ENCODE data around the gene S1PR4. TPM values are rescaled to one million over a fixed set of nuclear protein-coding genes. Genes with fewer than 3 reads are reported as not detected.

The S1PR4 gene
- total RNA-seq, 1 donor = not detected

GRCh38 chr19:3137119-3137518 lies 41.5 kb upstream of the S1PR4 start:
- no peaks in the 10 kb centered on the region for H4K20me1 ChIP-seq (ENCODE audit: insufficient read depth, low read length)
- no peak overlapping the region for H3K4me2 ChIP-seq (ENCODE audit: insufficient read depth, low read length)
- H3K4me3 ChIP-seq (ENCODE audit: insufficient read depth, low read length) = no peak overlapping the region
- H3K9me3 ChIP-seq (ENCODE audit: low read depth, low read length) = no peaks in the 10 kb centered on the region
- no peak for TF ChIP-seq CTCF (IDR thresholded peaks at IDR 0.05; ENCODE audit: extremely low read depth, low read depth, low read length)
- H3K27ac ChIP-seq (ENCODE audit: low read depth, low read length) = no peak overlapping the region
- no peaks in the 10 kb centered on the region for H3K36me3 ChIP-seq (ENCODE audit: insufficient read depth, low read length)
- no peak overlapping the region for H2AFZ ChIP-seq (ENCODE audit: low read length)
- peak; percentile 73 for DNase-seq (ENCODE audit: insufficient read length, low spot score, missing footprints)
- no peaks in the 10 kb centered on the region for H3K27me3 ChIP-seq (ENCODE audit: insufficient read depth, low read length)
- H3K4me1 ChIP-seq (ENCODE audit: insufficient read depth, low read length) = peaks cover 21% of the 10 kb centered on the region
- no peaks in the 10 kb centered on the region for H3K79me2 ChIP-seq (ENCODE audit: insufficient read depth, low read length)

- no peak overlapping the region for H2AFZ ChIP-seq (ENCODE audit: low read length)
- H3K9me3 ChIP-seq (ENCODE audit: low read depth, low read length) = no peaks in the 10 kb centered on the region
- H3K27me3 ChIP-seq (ENCODE audit: insufficient read depth, low read length) = no peaks in the 10 kb centered on the region
- H3K4me3 ChIP-seq (ENCODE audit: insufficient read depth, low read length) = no peak overlapping the region
- no peaks in the 10 kb centered on the region for H3K36me3 ChIP-seq (ENCODE audit: insufficient read depth, low read length)
- H3K27ac ChIP-seq (ENCODE audit: low read depth, low read length) = no peak overlapping the region
- TF ChIP-seq CTCF (IDR thresholded peaks at IDR 0.05; ENCODE audit: extremely low read depth, low read depth, low read length) = no peak
- H3K79me2 ChIP-seq (ENCODE audit: insufficient read depth, low read length) = no peaks in the 10 kb centered on the region
- peaks cover 26% of the 10 kb centered on the region for H3K4me1 ChIP-seq (ENCODE audit: insufficient read depth, low read length)
- no peak for DNase-seq (ENCODE audit: insufficient read length, low spot score, missing footprints)
- H4K20me1 ChIP-seq (ENCODE audit: insufficient read depth, low read length) = no peaks in the 10 kb centered on the region
- no peak overlapping the region for H3K4me2 ChIP-seq (ENCODE audit: insufficient read depth, low read length)
Measured at GRCh38 chr19:3138268-3138667, 40.3 kb upstream of the S1PR4 start.

- no peak for DNase-seq (ENCODE audit: insufficient read length, low spot score, missing footprints)
- peaks cover 19% of the 10 kb centered on the region for H3K4me1 ChIP-seq (ENCODE audit: insufficient read depth, low read length)
- H3K36me3 ChIP-seq (ENCODE audit: insufficient read depth, low read length) = no peaks in the 10 kb centered on the region
- no peak overlapping the region for H2AFZ ChIP-seq (ENCODE audit: low read length)
- no peak for TF ChIP-seq CTCF (IDR thresholded peaks at IDR 0.05; ENCODE audit: extremely low read depth, low read depth, low read length)
- no peaks in the 10 kb centered on the region for H3K79me2 ChIP-seq (ENCODE audit: insufficient read depth, low read length)
- no peaks in the 10 kb centered on the region for H3K27me3 ChIP-seq (ENCODE audit: insufficient read depth, low read length)
- H4K20me1 ChIP-seq (ENCODE audit: insufficient read depth, low read length) = no peaks in the 10 kb centered on the region
- no peak overlapping the region for H3K4me3 ChIP-seq (ENCODE audit: insufficient read depth, low read length)
- no peak overlapping the region for H3K27ac ChIP-seq (ENCODE audit: low read depth, low read length)
- H3K9me3 ChIP-seq (ENCODE audit: low read depth, low read length) = no peaks in the 10 kb centered on the region
- no peak overlapping the region for H3K4me2 ChIP-seq (ENCODE audit: insufficient read depth, low read length)
Measured at GRCh38 chr19:3140667-3141038, 37.9 kb upstream of the S1PR4 start.

GRCh38 chr19:3142292-3142670 lies 36.3 kb upstream of the S1PR4 start:
- Histone ChIP-seq H3K9me3 (ENCODE audit: low read depth, low read length) (no peaks in the 10 kb centered on the region), H3K27me3 (ENCODE audit: insufficient read depth, low read length) (no peaks in the 10 kb centered on the region), H3K27ac (ENCODE audit: low read depth, low read length) (peak overlapping the region; percentile 94), H3K79me2 (ENCODE audit: insufficient read depth, low read length) (no peaks in the 10 kb centered on the region), H4K20me1 (ENCODE audit: insufficient read depth, low read length) (no peaks in the 10 kb centered on the region), H2AFZ (ENCODE audit: low read length) (peak overlapping the region; percentile 97), H3K4me2 (ENCODE audit: insufficient read depth, low read length) (peak overlapping the region; percentile 78), H3K36me3 (ENCODE audit: insufficient read depth, low read length) (no peaks in the 10 kb centered on the region), H3K4me3 (ENCODE audit: insufficient read depth, low read length) (peak overlapping the region; percentile 51), H3K4me1 (ENCODE audit: insufficient read depth, low read length) (peaks cover 19% of the 10 kb centered on the region)
- peak; percentile 98 for DNase-seq (ENCODE audit: insufficient read length, low spot score, missing footprints)
- no peak for TF ChIP-seq CTCF (IDR thresholded peaks at IDR 0.05; ENCODE audit: extremely low read depth, low read depth, low read length)
